GM19463 (cell line): ENCODE results near the gene PRX.

Source experiments
- ATAC-seq: cut with Tn5 transposase; IDR thresholded peaks from one replicate; pipeline ENCODE4 v1.9.1; 2021; ENCODE audit warnings: mild to moderate bottlenecking, moderate library complexity; ENCODE audit not compliant: unreplicated experiment

Gene PRX

GRCh38 chr19:40365613-40366401 is 47.4 kb downstream of the PRX start:
- ATAC-seq: no peak

- ATAC-seq: no peak
These were observed 48.2 kb downstream of the PRX start for GRCh38 chr19:40365010-40365409.

GRCh38 chr19:40363069-40363468 is 50.1 kb downstream of the PRX start:
- no peak for ATAC-seq

- ATAC-seq: no peak
These were observed 51.0 kb downstream of the PRX start for GRCh38 chr19:40362160-40362559.

DNA sequence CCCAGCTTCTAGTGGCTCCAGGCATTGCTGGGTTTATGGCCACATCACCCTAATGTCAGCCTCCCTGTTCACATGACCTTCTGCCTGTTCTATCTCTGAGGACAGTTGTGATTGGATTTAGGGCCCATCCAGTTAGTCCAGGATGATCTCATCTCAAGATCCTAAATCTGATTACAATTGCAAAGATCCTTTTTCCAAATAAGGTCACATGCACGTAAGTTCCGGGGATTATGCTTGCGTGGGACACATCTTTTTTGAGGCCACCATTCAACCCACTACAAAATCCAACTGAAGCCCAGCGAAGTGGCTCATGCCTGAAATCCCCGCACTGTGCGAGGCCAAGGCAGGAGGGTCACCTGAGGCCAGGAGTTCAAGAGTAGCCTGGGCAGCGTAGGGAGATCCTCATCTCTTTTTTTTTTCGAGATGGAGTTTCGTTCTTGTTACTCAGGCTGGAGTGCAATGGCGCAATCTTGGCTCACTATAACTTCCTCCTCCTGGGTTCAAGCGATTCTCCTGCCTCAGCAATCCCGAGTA is 52.4 kb downstream of the PRX start:
- ATAC-seq: no peak

DNA sequence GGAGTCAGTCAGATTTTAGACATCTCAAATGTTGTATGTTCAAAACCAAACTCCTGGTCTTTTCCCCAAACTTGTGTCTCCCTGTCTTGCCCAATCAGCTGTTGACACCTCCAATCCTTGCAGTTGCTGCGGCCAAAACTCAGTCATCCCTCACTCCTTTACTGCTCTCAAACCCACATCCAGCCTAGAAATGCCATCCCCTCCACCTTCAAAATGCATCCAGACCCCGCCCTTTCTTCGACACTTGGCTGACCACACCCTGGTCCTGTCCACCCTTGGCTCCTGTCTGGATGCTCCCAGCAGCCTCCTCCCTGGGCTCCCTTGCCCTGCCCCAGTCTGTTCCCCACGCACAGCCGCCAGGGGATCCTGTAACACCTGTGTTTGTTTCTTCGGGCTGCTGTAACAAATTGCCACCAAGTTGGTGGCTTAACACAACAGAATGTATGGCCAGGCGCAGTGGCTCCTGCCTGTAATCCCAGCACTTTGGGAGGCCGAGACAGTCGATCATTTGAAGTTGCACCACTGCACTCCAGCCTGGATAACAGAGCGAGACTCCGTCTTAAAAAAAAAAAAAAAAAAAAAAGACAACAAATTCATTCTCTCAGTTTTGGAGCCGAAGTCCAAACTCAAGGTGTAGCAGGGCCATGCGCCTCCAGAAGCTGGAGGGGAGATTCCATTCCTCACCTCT is 53.0 kb downstream of the PRX start:
- ATAC-seq: no peak

DNA sequence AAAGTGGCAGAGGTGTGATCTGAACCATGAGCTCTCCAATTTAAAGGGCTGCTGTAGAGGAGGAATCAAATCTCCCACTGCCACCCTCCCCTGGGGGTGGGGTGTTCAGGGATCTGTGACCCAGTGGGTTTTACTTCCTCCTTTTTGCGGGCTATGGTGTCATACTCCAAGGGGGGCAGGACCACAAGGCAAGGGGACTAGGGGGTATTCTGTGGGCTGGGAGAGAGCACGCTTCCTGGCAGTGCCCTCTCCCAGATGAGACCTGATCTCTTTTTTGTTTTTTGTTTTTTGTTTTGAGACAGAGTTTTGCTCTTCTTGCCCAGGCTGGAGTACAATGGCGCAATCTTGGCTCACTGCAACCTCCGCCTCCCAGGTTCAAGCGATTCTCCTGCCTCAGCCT is 54.4 kb downstream of the PRX start:
- ATAC-seq: no peak

DNA sequence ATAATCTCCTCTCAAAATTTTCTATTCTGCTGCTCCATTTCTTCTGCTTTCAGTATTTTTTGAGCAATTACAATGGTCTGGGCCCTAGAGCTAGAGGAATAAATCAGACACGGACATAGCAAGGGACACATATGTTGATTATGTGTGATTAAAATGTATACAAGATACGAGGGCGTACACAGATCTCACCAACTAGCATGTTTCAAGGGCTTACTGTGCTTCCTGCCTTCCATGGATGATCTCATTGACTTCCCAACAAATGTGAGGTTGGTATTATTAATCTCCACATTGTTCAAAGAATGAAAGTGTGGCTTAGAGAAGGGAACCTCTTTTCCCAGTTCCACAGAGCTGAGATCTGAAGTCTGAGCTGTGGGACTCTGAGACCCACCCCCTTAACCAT is 55.5 kb downstream of the PRX start:
- ATAC-seq: no peak

DNA sequence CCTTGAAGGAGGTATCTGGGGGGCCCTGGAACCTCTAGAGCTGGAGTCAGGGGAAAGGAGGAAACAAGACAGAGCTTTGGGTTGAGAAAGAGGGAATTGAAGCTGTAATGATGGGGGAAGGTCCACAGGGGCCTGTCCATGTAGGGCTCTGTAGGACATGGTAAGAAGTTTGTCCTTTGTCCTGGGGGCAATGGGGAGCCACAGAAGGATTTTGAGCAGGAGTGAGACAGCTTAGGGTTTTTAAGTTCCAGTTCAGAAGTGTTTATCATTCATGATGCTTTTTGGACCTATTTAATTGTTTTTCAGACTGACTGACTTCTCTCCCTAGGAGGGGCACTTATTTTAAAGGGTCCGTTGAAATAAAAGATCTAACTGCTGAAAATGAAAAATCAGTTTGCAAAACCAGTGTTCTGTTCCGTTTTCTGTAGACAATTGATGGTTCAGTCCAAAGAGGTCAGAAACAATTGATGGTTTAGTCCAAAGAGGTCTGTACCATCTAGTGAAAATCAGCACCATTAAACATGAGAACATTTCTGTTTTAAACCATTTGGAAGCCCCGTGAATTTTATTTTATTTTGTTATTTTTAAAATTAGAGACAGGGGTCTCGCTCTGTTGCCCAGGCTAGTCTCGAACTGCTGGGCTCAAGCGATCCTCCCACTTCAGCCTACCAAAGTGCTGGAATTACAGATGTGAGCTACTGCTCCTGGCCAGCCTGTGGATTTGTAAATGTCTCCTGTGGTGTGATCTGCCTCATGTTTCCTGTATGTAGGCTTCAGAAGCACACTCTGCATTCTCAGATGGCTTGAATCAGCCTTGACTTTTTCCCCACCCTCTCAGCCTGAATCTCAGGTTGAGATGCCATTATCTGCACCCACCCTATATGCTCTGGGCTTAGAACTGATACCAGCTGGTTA is 56.2 kb downstream of the PRX start:
- no peak for ATAC-seq

GRCh38 chr19:40355975-40356680 is 57.0 kb downstream of the PRX start:
- no peak for ATAC-seq

GRCh38 chr19:40348961-40349507 is 64.1 kb downstream of the PRX start:
- ATAC-seq: no peak

DNA sequence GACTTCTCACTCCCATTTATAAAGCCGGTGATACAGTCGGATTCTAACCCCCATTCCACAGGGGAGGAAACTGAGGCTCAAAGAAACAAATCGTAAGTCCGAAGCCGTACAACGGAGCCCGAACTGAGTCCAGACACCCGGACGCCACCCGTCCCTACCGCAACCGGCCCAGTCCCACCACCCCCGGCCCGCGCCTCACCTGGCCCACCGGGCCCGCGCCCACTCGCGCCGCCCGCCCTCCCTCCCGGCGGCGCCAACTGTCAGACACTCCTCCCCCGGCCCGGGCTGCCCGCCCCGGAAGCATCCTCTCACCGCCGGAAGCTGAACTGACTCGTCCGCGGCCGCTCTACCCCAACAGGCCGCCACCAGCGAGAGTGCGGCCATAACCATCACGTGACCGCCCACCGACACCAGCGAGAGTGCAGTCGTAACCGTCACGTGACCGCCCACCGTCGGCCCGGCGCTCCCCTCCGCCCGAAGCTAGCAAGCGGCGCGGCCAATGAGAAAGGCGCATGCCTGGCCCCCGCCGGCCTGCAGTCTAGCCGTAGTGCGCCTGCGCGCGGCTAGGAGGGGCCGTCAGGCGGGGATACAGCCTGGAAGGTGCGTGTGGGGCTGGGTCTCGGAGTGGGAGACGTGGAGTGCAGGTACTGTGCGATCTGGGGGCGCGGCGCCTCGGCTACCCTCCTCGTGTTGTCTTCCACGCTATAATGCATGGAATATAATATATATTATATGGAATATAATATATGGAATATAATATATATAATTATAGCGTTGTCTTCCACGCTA is 64.9 kb downstream of the PRX start, which contains the start of the genes C19orf47 and PLD3:
Gene C19orf47, minus strand, starts transcription at position 273 of the 789 bp plus-strand sequence. CDS start 6,540 bp downstream, outside the sequence.
Gene PLD3, plus strand, starts transcription at position 571 of the 789 bp plus-strand sequence. CDS start 17,789 bp downstream, outside the sequence.
- peak; percentile 95 for ATAC-seq

- no peak for ATAC-seq
These were observed 68.8 kb downstream of the PRX start for GRCh38 chr19:40344422-40344821.
